A549 (cell line): ENCODE data around the gene SYT1. TPM values are rescaled to one million over a fixed set of nuclear protein-coding genes. Genes with fewer than 3 reads are reported as not detected.
A peak's percentile ranks its signal among the peaks of the same experiment; 100 is the strongest.

Experiments
- ATAC-seq, 2 experiments: fragments of 200-7000 bp in 1 of 2; fragments of >200 bp in 1 of 2; cut with Nextera tagmentation in 1 of 2; cut with Tn5 transposase in 1 of 2; 3 replicates each; pipeline versions ENCODE4 v1.8.0 to v1.9.1; 2018 to 2020; ENCODE audit warnings: mild to moderate bottlenecking in 1 of 2, moderate library complexity in 1 of 2
- CTCF ChIA-PET: fragments of 300-600 bp; sonication (Branson Sonifier 250); formaldehyde crosslinking; extraction: SDS; loops from one replicate; lab custom pipeline; 2021; ENCODE audit warnings: antibody characterized with exemption, inconsistent platforms; lab: Yijun Ruan, JAX
- POLR2A ChIA-PET: fragments of 350-600 bp; formaldehyde crosslinking; extraction: SDS; loops from one replicate; lab custom pipeline; 2021; ENCODE audit warnings: antibody characterized with exemption, inconsistent platforms; lab: Yijun Ruan, JAX
- DNase-seq, 2 experiments: peaks; one replicate each; pipeline versions ENCODE4 v3.0.0 to v3.0.0-alpha.2; 2011 to 2016; ENCODE audit warnings: low read depth in 1 of 2, low spot score in 1 of 2
- FAIRE-seq: peaks from 2 replicates; lab custom pipeline; 2011; peaks lifted over from hg19 to GRCh38; lab: Jason Lieb, UNC
- H3K27ac ChIP-seq, 2 experiments: fragments of >200 bp; sonication (Bioruptor Twin); formaldehyde crosslinking; 3 replicates each; pipeline ENCODE4 v1.5.1; 2016 to 2017
- H3K4me1 ChIP-seq: fragments of >200 bp; sonication (Bioruptor Twin); formaldehyde crosslinking; 3 replicates; pipeline ENCODE4 v1.6.1; 2016
- H3K4me2 ChIP-seq: fragments of >200 bp; sonication (Bioruptor Twin); formaldehyde crosslinking; 3 replicates; pipeline ENCODE4 v1.6.1; 2016
- H3K4me3 ChIP-seq: fragments of >200 bp; sonication (Bioruptor Twin); formaldehyde crosslinking; 3 replicates; pipeline ENCODE4 v1.5.1; 2016
- H3K9me3 ChIP-seq: fragments of >200 bp; sonication (Bioruptor Twin); formaldehyde crosslinking; 3 replicates; pipeline ENCODE4 v1.6.1; 2016
- BCL3 ChIP-seq: fragments of >200 bp; sonication (Bioruptor Twin); formaldehyde crosslinking; IDR thresholded peaks from 3 replicates; pipeline ENCODE4 v1.6.1; 2016
- CEBPB ChIP-seq, 2 experiments: fragments of >200 bp in 1 of 2; sonication (Bioruptor Twin) in 1 of 2; formaldehyde crosslinking in 1 of 2; IDR thresholded peaks; 2 replicates each; pipeline ENCODE4 v1.6.1; 2012 to 2016
- EP300 ChIP-seq, 2 experiments: fragments of >200 bp; sonication (Bioruptor Twin); formaldehyde crosslinking; IDR thresholded peaks; 2 replicates in 1 of 2; 3 replicates in 1 of 2; pipeline ENCODE4 v1.6.1; 2016 to 2017
- FOSB ChIP-seq: fragments of 250-450 bp; sonication (Bioruptor Pico); IDR thresholded peaks from 2 replicates; pipeline ENCODE4 v1.5.0; 2020; ENCODE audit warnings: mild to moderate bottlenecking, moderate library complexity
- FOSL2 ChIP-seq, 2 experiments: fragments of 450-650 bp in 1 of 2; fragments of >200 bp in 1 of 2; sonication (Bioruptor Twin) in 1 of 2; formaldehyde crosslinking; IDR thresholded peaks; 2 replicates each; pipeline versions ENCODE4 v1.5.0 to v1.6.1; 2016 to 2020; ENCODE audit warnings: mild to moderate bottlenecking in 1 of 2, moderate library complexity in 1 of 2
- FOXS1 ChIP-seq: fragments of 250-450 bp; sonication (Bioruptor Pico); IDR thresholded peaks from 2 replicates; pipeline ENCODE4 v1.5.0; 2020; ENCODE audit warnings: mild to moderate bottlenecking, moderate library complexity
- GATA3 ChIP-seq: IDR thresholded peaks from 2 replicates; pipeline ENCODE4 v1.6.1; 2012; ENCODE audit warnings: borderline replicate concordance
- JUN ChIP-seq, 2 experiments: fragments of >200 bp; sonication (Bioruptor Twin); formaldehyde crosslinking; IDR thresholded peaks; 2 replicates in 1 of 2; 3 replicates in 1 of 2; pipeline ENCODE4 v1.6.1; 2016 to 2017
- JUNB ChIP-seq: fragments of >200 bp; sonication (Bioruptor Twin); formaldehyde crosslinking; IDR thresholded peaks from 2 replicates; pipeline ENCODE4 v1.6.1; 2016
- KDM5A ChIP-seq: fragments of 200-600 bp; sonication (generic); IDR thresholded peaks from 2 replicates; pipeline ENCODE4 v1.6.1; 2016; ENCODE audit warnings: antibody characterized with exemption, mild to moderate bottlenecking
- MAFK ChIP-seq: fragments of 450-650 bp; IDR thresholded peaks from 2 replicates; pipeline ENCODE4 v1.6.1; 2014; ENCODE audit not compliant: partially characterized antibody
- MAX ChIP-seq: IDR thresholded peaks from 2 replicates; pipeline ENCODE4 v1.6.1; 2012
- MAZ ChIP-seq: fragments of 150-350 bp; IDR thresholded peaks from 2 replicates; pipeline ENCODE4 v1.6.1; 2014; ENCODE audit warnings: antibody characterized with exemption, low read depth, low read length, borderline replicate concordance
- NFE2L2 ChIP-seq: fragments of 150-350 bp; conservative IDR thresholded peaks from 2 replicates; pipeline ENCODE4 v1.6.1; 2014; ENCODE audit warnings: low read length
- PBX3 ChIP-seq: IDR thresholded peaks from 2 replicates; pipeline ENCODE4 v1.6.1; 2012
- POLR2AphosphoS2 ChIP-seq: conservative IDR thresholded peaks from 2 replicates; pipeline ENCODE4 v1.6.1; 2012; ENCODE audit warnings: low read length, improper control_type of control experiment, inconsistent platforms
- RAD21 ChIP-seq, 2 experiments: fragments of >200 bp in 1 of 2; sonication (Bioruptor Twin) in 1 of 2; formaldehyde crosslinking in 1 of 2; IDR thresholded peaks in 1 of 2; conservative IDR thresholded peaks in 1 of 2; 2 replicates in 1 of 2; 3 replicates in 1 of 2; pipeline ENCODE4 v1.6.1; 2012 to 2018; ENCODE audit warnings: inconsistent platforms in 1 of 2
- RARB ChIP-seq: fragments of 250-450 bp; sonication (Bioruptor Pico); IDR thresholded peaks from 2 replicates; pipeline ENCODE4 v1.8.0; 2021; ENCODE audit warnings: mild to moderate bottlenecking, moderate library complexity
- RNF2 ChIP-seq: fragments of 200-600 bp; sonication (generic); IDR thresholded peaks from 2 replicates; pipeline ENCODE4 v1.6.1; 2016; ENCODE audit warnings: low read depth, mild to moderate bottlenecking, antibody characterized with exemption, moderate library complexity, borderline replicate concordance
- TFCP2L1 ChIP-seq: fragments of 250-450 bp; sonication (Bioruptor Pico); IDR thresholded peaks from 2 replicates; pipeline ENCODE4 v1.5.0; 2021; ENCODE audit warnings: mild to moderate bottlenecking
- TP53 ChIP-seq: fragments of 250-450 bp; sonication (Bioruptor Pico); IDR thresholded peaks from 2 replicates; pipeline ENCODE4 v1.5.0; 2021; ENCODE audit warnings: mild to moderate bottlenecking, moderate library complexity
- ZC3H11A ChIP-seq: fragments of 450-650 bp; IDR thresholded peaks from 2 replicates; pipeline ENCODE4 v1.6.1; 2014; ENCODE audit warnings: antibody characterized with exemption, mild to moderate bottlenecking
- ZFP36 ChIP-seq: fragments of 450-650 bp; IDR thresholded peaks from 2 replicates; pipeline ENCODE4 v1.6.1; 2014; ENCODE audit warnings: borderline replicate concordance; ENCODE audit not compliant: partially characterized antibody
- ZSCAN20 ChIP-seq: fragments of 250-450 bp; sonication (Bioruptor Pico); IDR thresholded peaks from 2 replicates; pipeline ENCODE4 v1.8.0; 2022; ENCODE audit warnings: mild to moderate bottlenecking, moderate library complexity
- WGBS: methylation state at CpG from one replicate; pipeline ENCODE4 v1.1.6; 2017; ENCODE audit errors: missing lambda C conversion rate; 5-methylcytosine and 5-hydroxymethylcytosine counted together
- polyA plus RNA-seq, 4 experiments: library from polyadenylated mRNA; depleted of rRNA in 3 of 4; stranded (reverse); fragments of >200 nt; fragmentation: RNase III in 1 of 4; extraction: RNeasy Plus Mini Kit Qiagen cat#74134 plus additional on column Dnase treatment in 1 of 4; gene quantifications; 2 replicates in 3 of 4; 3 replicates in 1 of 4; pipeline ENCODE4 v1.2.3, GENCODE V29; 2011 to 2017
- TF ChIP-seq, protein P1 (sequence below): fragments of >200 bp; sonication (Bioruptor Twin); formaldehyde crosslinking; IDR thresholded peaks from 3 replicates; pipeline ENCODE4 v1.5.1; 2016

SYT1 gene
- polyA plus RNA-seq, 2 of the 4 experiments (the other 2 are of a cell fraction): 11.7 to 39.6 TPM

GRCh38 chr12:79422060-79422812, 557.7 kb downstream of the SYT1 start:
- ATAC-seq (no peak), FAIRE-seq (peak; percentile 51), DNase-seq (no peak)
- Histone ChIP-seq H3K9me3 (no peaks in the 10 kb centered on the region), H3K27ac (peak overlapping the region; percentile 61 to 82), H3K4me3 (no peak overlapping the region), H3K4me2 (peak overlapping the region; percentile 75; the same call in 2 of the 3 replicates), H3K4me1 (peaks cover 64% of the 10 kb centered on the region)
- TF ChIP-seq ZFP36 (no peak), ZC3H11A (no peak), MAX (no peak), NFE2L2 (no peak), PBX3 (no peak), FOXS1 (CRISPR knock-in tag) (no peak), RNF2 (no peak), MAZ (no peak), FOSL2 (IDR thresholded peaks at IDR 0.05) (no peak), FOSL2 (CRISPR knock-in tag; IDR thresholded peaks at IDR 0.05) (no peak), TP53 (CRISPR knock-in tag) (no peak), MAFK (no peak), KDM5A (no peak), TFCP2L1 (CRISPR knock-in tag) (no peak), POLR2AphosphoS2 (no peak), RARB (CRISPR knock-in tag) (no peak)
- ChIA-PET POLR2A (interaction anchor here (1.4 to 2.8 kb wide), 2 partner anchors 125 to 269 kb away, joined by 6 to 7 read pairs; partner anchors contain the start of gene PAWR), CTCF (interaction anchor here (1.8 to 3.8 kb wide), 3 partner anchors 15 to 316 kb away, joined by 7 to 25 read pairs (median 10); no protein-coding TSS in a partner anchor)
- 56% methylated on average over 3 of the region's 3 CpGs for WGBS

- peak; percentile 72 for FAIRE-seq
- H3K4me1 ChIP-seq: peaks cover 64% of the 10 kb centered on the region
- TF ChIP-seq JUNB (no peak), CEBPB (IDR thresholded peaks at IDR 0.05) (peak; percentile 69 to 86; a peak in 3 of 4 replicates)
- TF ChIP-seq, all 56 proteins: peak for 1
- ATAC-seq: no peak
- 67% methylated on average over 3 of the region's 3 CpGs for WGBS
- no peak overlapping the region for H3K4me3 ChIP-seq
- DNase-seq: no peak
- ChIA-PET CTCF (interaction anchor here (0.9 to 2.9 kb wide), 5 partner anchors 11 to 314 kb away, joined by 3 to 10 read pairs (median 3); no protein-coding TSS in a partner anchor), POLR2A (interaction anchor here (0.5 to 2.8 kb wide), 4 partner anchors 25 to 559 kb away, joined by 3 to 7 read pairs (median 4); partner anchors contain the start of genes PAWR and SYT1)
- peak overlapping the region; percentile 61 to 82 for H3K27ac ChIP-seq
- no peaks in the 10 kb centered on the region for H3K9me3 ChIP-seq
- peak overlapping the region; percentile 75 for H3K4me2 ChIP-seq
Measured at GRCh38 chr12:79423560-79423959, 559.0 kb downstream of the SYT1 start.

GRCh38 chr12:79424109-79424721, 559.6 kb downstream of the SYT1 start:
- Histone ChIP-seq H3K4me3 (no peak overlapping the region), H3K27ac (peak overlapping the region; percentile 66 to 82), H3K9me3 (no peaks in the 10 kb centered on the region), H3K4me2 (peak overlapping the region; percentile 75), H3K4me1 (peaks cover 64% of the 10 kb centered on the region)
- CTCF ChIA-PET: interaction anchor here (1.0 to 2.9 kb wide), 2 partner anchors 265 to 314 kb away, joined by 3 to 10 read pairs; no protein-coding TSS in a partner anchor
- POLR2A ChIA-PET: interaction anchor here (0.6 to 2.8 kb wide), 4 partner anchors 16 to 267 kb away, joined by 3 to 7 read pairs (median 4); partner anchors contain the start of gene PAWR
- peak; percentile 89 to 91 for ATAC-seq
- DNase-seq: peak; percentile 55 to 94
- WGBS: 1% methylated on average over 2 of the region's 2 CpGs
- peak; percentile 100 for FAIRE-seq
- TF ChIP-seq BCL3 (peak; percentile 59; the same call in 1 of the 3 replicates), ZSCAN20 (CRISPR knock-in tag) (no peak), GATA3 (peak; percentile 98), RAD21 (conservative IDR thresholded peaks at IDR 0.05 in 1 of 2, IDR thresholded peaks at IDR 0.05 in 1 of 2) (peak; percentile 26 to 47; a peak in 4 of 5 replicates), EP300 (IDR thresholded peaks at IDR 0.05) (peak; percentile 87 to 91; a peak in 4 of 5 replicates), FOXS1 (CRISPR knock-in tag) (no peak), MAFK (peak; percentile 66), FOSB (CRISPR knock-in tag) (no peak), CEBPB (IDR thresholded peaks at IDR 0.05) (peak in 1 of 2 experiments; percentile 81; a peak in 2 of 4 replicates), PBX3 (peak; percentile 64), JUN (IDR thresholded peaks at IDR 0.05) (peak; percentile 89 to 91; a peak in 4 of 5 replicates)
- TF ChIP-seq, protein P1, sequence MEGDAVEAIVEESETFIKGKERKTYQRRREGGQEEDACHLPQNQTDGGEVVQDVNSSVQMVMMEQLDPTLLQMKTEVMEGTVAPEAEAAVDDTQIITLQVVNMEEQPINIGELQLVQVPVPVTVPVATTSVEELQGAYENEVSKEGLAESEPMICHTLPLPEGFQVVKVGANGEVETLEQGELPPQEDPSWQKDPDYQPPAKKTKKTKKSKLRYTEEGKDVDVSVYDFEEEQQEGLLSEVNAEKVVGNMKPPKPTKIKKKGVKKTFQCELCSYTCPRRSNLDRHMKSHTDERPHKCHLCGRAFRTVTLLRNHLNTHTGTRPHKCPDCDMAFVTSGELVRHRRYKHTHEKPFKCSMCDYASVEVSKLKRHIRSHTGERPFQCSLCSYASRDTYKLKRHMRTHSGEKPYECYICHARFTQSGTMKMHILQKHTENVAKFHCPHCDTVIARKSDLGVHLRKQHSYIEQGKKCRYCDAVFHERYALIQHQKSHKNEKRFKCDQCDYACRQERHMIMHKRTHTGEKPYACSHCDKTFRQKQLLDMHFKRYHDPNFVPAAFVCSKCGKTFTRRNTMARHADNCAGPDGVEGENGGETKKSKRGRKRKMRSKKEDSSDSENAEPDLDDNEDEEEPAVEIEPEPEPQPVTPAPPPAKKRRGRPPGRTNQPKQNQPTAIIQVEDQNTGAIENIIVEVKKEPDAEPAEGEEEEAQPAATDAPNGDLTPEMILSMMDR: no peak
